Calu3 (cell line): ENCODE results near the gene CFLAR. TPM values are rescaled to one million over a fixed set of nuclear protein-coding genes. Genes with fewer than 3 reads are reported as not detected.

Experiments used
- BruUV-seq: library from RNA; stranded (reverse); fragments of 400-500 nt; replicated peaks from 2 replicates; lab custom pipeline; 2021; lab: Mats Ljungman, UMichigan
- CTCF ChIA-PET: fragments of 300-600 bp; sonication (Branson Sonifier 250); formaldehyde crosslinking; loops from one replicate; lab custom pipeline; 2022; ENCODE audit warnings: antibody characterized with exemption; lab: Charles Lee
- DNase-seq: peaks from one replicate; pipeline ENCODE4 v3.0.0; 2022
- H3K27ac Mint-ChIP-seq: one replicate; pipeline ENCODE4 v1.8.0; 2022; ENCODE audit warnings: mixed read lengths; ENCODE audit not compliant: unreplicated experiment
- H3K27me3 Mint-ChIP-seq: one replicate; pipeline ENCODE4 v1.8.0; 2022; ENCODE audit warnings: mixed read lengths; ENCODE audit not compliant: unreplicated experiment
- H3K36me3 Mint-ChIP-seq: one replicate; pipeline ENCODE4 v1.8.0; 2022; ENCODE audit warnings: mild to moderate bottlenecking, moderate library complexity, mixed read lengths; ENCODE audit not compliant: insufficient read depth, unreplicated experiment
- H3K4me1 Mint-ChIP-seq: one replicate; pipeline ENCODE4 v1.8.0; 2022; ENCODE audit warnings: mild to moderate bottlenecking, low read depth, mixed read lengths; ENCODE audit not compliant: unreplicated experiment
- H3K4me3 Mint-ChIP-seq: one replicate; pipeline ENCODE4 v1.8.0; 2022; ENCODE audit warnings: mild to moderate bottlenecking, low read depth, moderate library complexity, mixed read lengths; ENCODE audit not compliant: unreplicated experiment
- H3K9me3 Mint-ChIP-seq: one replicate; pipeline ENCODE4 v1.8.0; 2022; ENCODE audit warnings: low read depth, mixed read lengths; ENCODE audit not compliant: unreplicated experiment
- intact Hi-C: fragments of 100-400 bp; cut with micrococcal nuclease; formaldehyde crosslinking; loops from one replicate; pipeline ENCODE4 v1.10.0; 2022; ENCODE audit not compliant: unreplicated experiment
- total RNA-seq: library from RNA; stranded (reverse); gene quantifications from 2 replicates; pipeline ENCODE4 v1.2.3, GENCODE V29; 2022
- TF ChIP-seq, protein P1 (sequence below): fragments of 200-600 bp; IDR thresholded peaks from one replicate; pipeline ENCODE4 v1.8.0; 2022; ENCODE audit warnings: antibody characterized with exemption; ENCODE audit not compliant: unreplicated experiment

CFLAR gene
- total RNA-seq, 1 experiment from 2014 or later: 285 TPM

DNA sequence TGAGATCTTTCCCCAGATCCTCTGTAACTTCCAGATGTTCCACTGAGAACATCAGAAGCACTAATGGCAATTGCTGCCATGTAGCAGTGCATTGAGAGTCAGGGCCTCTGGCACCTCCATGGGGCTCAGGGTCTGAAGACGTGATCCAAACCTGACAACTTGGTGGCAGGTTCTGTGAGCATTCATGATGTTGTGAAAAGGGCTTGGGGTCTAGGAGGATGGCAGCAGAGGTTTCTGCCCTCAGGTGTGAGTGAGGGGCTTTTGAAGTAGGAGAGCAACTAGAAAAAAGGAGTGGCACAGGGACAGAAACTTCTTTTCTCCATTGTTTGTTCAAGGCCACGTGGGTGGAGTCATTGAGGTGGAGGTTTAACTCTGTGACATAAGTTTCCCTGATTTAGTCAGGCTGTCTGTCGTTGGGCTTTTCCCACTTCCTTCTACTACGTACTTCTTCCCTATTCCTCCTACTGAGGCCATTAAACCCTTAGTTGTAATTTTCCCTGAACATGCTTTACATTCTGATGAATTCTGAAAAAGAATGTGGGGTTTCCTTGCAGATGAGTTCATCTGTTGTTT, 13.1 kb downstream of the CFLAR start:
- H3K36me3 Mint-ChIP-seq: peaks cover 91% of the 10 kb centered on the region
- TF ChIP-seq, protein P1, sequence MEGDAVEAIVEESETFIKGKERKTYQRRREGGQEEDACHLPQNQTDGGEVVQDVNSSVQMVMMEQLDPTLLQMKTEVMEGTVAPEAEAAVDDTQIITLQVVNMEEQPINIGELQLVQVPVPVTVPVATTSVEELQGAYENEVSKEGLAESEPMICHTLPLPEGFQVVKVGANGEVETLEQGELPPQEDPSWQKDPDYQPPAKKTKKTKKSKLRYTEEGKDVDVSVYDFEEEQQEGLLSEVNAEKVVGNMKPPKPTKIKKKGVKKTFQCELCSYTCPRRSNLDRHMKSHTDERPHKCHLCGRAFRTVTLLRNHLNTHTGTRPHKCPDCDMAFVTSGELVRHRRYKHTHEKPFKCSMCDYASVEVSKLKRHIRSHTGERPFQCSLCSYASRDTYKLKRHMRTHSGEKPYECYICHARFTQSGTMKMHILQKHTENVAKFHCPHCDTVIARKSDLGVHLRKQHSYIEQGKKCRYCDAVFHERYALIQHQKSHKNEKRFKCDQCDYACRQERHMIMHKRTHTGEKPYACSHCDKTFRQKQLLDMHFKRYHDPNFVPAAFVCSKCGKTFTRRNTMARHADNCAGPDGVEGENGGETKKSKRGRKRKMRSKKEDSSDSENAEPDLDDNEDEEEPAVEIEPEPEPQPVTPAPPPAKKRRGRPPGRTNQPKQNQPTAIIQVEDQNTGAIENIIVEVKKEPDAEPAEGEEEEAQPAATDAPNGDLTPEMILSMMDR: no peak
- BruUV-seq: no TSS peak
- DNase-seq: peak; percentile 80
- CTCF ChIA-PET: interaction anchor here (1.4 kb wide), 1 partner anchor 9 kb away, joined by 3 read pairs; no protein-coding TSS in a partner anchor
- peak overlapping the region; percentile 99 for H3K27ac Mint-ChIP-seq
- H3K27me3 Mint-ChIP-seq: no peaks in the 10 kb centered on the region
- H3K4me1 Mint-ChIP-seq: peaks cover 66% of the 10 kb centered on the region
- H3K9me3 Mint-ChIP-seq: no peaks in the 10 kb centered on the region
- H3K4me3 Mint-ChIP-seq: peak overlapping the region; percentile 66
- intact Hi-C loops: no loop called here

DNA sequence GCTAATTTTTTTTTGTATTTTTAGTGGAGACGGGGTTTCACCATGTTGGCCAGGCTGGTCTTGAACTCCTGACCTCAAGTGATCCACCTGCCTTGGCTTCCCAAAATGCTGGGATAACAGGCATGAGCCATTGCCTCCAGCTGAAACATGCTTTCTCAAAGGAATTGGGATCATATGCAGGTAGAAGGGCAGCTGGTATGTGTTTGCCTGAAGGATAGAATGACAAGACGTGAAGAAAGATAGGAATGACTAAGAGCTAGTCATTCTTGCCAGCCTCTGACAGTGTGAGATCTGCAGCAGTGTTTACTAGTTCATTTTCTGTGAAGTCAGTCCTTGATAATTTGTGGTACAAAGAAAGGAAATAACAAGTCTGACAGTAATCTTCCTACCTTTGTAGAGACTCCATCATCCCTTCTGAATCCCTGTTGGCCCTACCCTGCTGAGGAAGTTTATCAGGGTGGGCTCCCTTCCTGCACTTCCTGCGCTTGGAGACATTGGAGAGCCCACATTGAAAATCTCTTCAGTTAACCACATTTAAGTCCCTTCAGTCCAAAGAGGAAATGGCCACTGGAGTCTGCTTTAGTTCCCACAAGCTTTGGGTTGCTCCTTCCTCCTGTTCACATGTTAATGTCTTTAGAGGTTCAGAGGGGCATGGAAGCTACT, 14.7 kb downstream of the CFLAR start:
- Mint-ChIP-seq H3K27ac (peak overlapping the region; percentile 99), H3K27me3 (no peaks in the 10 kb centered on the region), H3K4me3 (peak overlapping the region; percentile 66), H3K36me3 (peaks cover 86% of the 10 kb centered on the region), H3K4me1 (peaks cover 56% of the 10 kb centered on the region), H3K9me3 (no peaks in the 10 kb centered on the region)
- BruUV-seq: no TSS peak
- intact Hi-C loops: no loop called here
- TF ChIP-seq, protein P1: no peak
- CTCF ChIA-PET: interaction anchor here (0.7 to 1.1 kb wide), 4 partner anchors 10 to 39 kb away, joined by 3 to 5 read pairs (median 3); no protein-coding TSS in a partner anchor
- DNase-seq: no peak

DNA sequence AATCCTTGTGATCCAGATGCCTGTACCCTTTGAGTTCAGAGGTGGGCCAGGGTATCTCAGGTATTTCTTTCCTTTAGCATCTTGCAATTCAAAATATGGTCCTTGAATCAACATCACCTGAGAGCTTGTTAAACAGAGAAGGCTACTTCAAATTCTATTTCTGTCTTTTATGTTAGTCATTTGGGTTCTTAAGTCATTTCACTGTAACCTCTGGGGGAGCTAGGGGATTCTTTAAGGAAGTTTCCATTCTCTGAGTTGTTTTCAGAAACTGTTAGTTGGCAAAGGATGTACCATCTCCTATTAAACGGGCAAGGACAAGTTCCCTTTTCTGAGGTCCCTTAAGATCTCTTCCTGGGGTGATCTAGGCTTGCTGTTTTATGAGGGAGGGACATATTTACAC, 16.6 kb downstream of the CFLAR start:
- CTCF ChIA-PET: no interaction called here
- no peak for DNase-seq
- TF ChIP-seq, protein P1: no peak
- H3K27me3 Mint-ChIP-seq: no peaks in the 10 kb centered on the region
- peaks cover 87% of the 10 kb centered on the region for H3K36me3 Mint-ChIP-seq
- H3K27ac Mint-ChIP-seq: peak overlapping the region; percentile 99
- peak overlapping the region; percentile 66 for H3K4me3 Mint-ChIP-seq
- H3K4me1 Mint-ChIP-seq: peaks cover 50% of the 10 kb centered on the region
- BruUV-seq: no TSS peak
- H3K9me3 Mint-ChIP-seq: no peaks in the 10 kb centered on the region
- intact Hi-C loops: loop anchor here (2.0 kb wide), 1 partner anchor 16 kb away; no protein-coding TSS in a partner anchor

DNA sequence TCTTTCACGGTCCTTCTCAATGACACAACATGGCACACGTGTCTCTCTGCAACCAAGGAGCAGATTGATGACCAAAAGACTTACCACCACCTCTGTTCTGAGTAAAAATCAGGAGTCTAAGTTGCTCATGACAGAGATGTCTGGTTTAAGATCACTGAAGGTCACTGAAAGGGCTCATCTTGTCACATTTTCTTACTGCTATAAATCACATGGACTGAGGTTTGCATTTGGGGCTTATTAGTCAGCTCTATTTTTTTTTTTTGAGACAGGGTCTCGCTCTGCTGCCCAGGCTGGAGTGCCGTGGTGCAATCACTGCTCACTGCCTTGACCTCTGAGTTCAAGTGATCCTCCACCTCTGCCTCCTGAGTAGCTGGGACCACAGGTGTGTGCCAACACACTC, 19.4 kb downstream of the CFLAR start:
- CTCF ChIA-PET: no interaction called here
- no peak for DNase-seq
- no TSS peak for BruUV-seq
- Mint-ChIP-seq H3K4me3 (no peak overlapping the region), H3K36me3 (peaks cover 94% of the 10 kb centered on the region), H3K4me1 (peaks cover 50% of the 10 kb centered on the region), H3K27ac (peak overlapping the region; percentile 85), H3K9me3 (no peaks in the 10 kb centered on the region), H3K27me3 (no peaks in the 10 kb centered on the region)
- TF ChIP-seq, protein P1: no peak
- intact Hi-C loops: no loop called here
